Neuronal stem cell (in vitro differentiated cells): ENCODE measurements around the gene HOXA10.

Experiments
- DNase-seq: peaks from one replicate; pipeline ENCODE4 v3.0.0-alpha.2; 2013; ENCODE audit warnings: low spot score
- H2AFZ ChIP-seq: one replicate; pipeline ENCODE4 v1.6.1; 2013; ENCODE audit warnings: mild to moderate bottlenecking, low read length, inconsistent platforms
- H2AK5ac ChIP-seq: 2 replicates; pipeline ENCODE4 v1.6.1; 2013; ENCODE audit warnings: low read depth, mild to moderate bottlenecking, inconsistent platforms, low read length, moderate library complexity, mixed read lengths
- H2BK120ac ChIP-seq: 2 replicates; pipeline ENCODE4 v1.6.1; 2013; ENCODE audit warnings: low read depth, mild to moderate bottlenecking, inconsistent platforms, low read length, moderate library complexity, mixed read lengths
- H2BK12ac ChIP-seq: one replicate; pipeline ENCODE4 v1.6.1; 2013; ENCODE audit warnings: low read length, inconsistent platforms
- H2BK15ac ChIP-seq: 2 replicates; pipeline ENCODE4 v1.6.1; 2013; ENCODE audit warnings: mild to moderate bottlenecking, low read length, inconsistent platforms, mixed read lengths
- H2BK5ac ChIP-seq: one replicate; pipeline ENCODE4 v1.6.1; 2013; ENCODE audit warnings: inconsistent platforms, mild to moderate bottlenecking, low read length, moderate library complexity
- H3K14ac ChIP-seq: one replicate; pipeline ENCODE4 v1.6.1; 2013; ENCODE audit warnings: low read length, inconsistent platforms
- H3K18ac ChIP-seq: 2 replicates; pipeline ENCODE4 v1.6.1; 2013; ENCODE audit warnings: low read length, inconsistent platforms
- H3K23ac ChIP-seq: 2 replicates; pipeline ENCODE4 v1.6.1; 2013; ENCODE audit warnings: low read depth, mild to moderate bottlenecking, mixed read lengths, low read length, inconsistent platforms; ENCODE audit not compliant: poor library complexity
- H3K27ac ChIP-seq: replicated peaks from 3 replicates; pipeline ENCODE4 v1.5.1; 2013; ENCODE audit warnings: low read length, inconsistent platforms
- H3K27me3 ChIP-seq, 3 experiments: 2 replicates each; pipeline ENCODE4 v1.6.1; 2013; ENCODE audit warnings: low read length in 3 of 3, mild to moderate bottlenecking in 2 of 3, inconsistent platforms in 1 of 3, low read depth in 1 of 3, mixed read lengths in 1 of 3, moderate library complexity in 1 of 3; ENCODE audit not compliant: control insufficient read depth in 3 of 3, insufficient read depth in 3 of 3
- H3K36me3 ChIP-seq, 2 donors: replicated peaks in 1 of 2; 2 replicates each; pipeline ENCODE4 v1.6.1; 2013; ENCODE audit warnings: low read length in 2 of 2; ENCODE audit not compliant: control insufficient read depth in 2 of 2, insufficient read depth in 2 of 2
- H3K4ac ChIP-seq: 2 replicates; pipeline ENCODE4 v1.6.1; 2013; ENCODE audit warnings: inconsistent platforms, mild to moderate bottlenecking, low read length, moderate library complexity
- H3K4me1 ChIP-seq, 2 donors: 1 replicate in 1 of 2; 2 replicates in 1 of 2; pipeline ENCODE4 v1.6.1; 2013; ENCODE audit warnings: low read length in 2 of 2, low read depth in 1 of 2; ENCODE audit not compliant: control insufficient read depth in 2 of 2, insufficient read depth in 1 of 2
- H3K4me2 ChIP-seq: one replicate; pipeline ENCODE4 v1.6.1; 2013; ENCODE audit warnings: mild to moderate bottlenecking, low read length, inconsistent platforms; ENCODE audit not compliant: insufficient read depth, poor library complexity, severe bottlenecking
- H3K4me3 ChIP-seq, 2 donors: 2 replicates each; pipeline ENCODE4 v1.5.1; 2013; ENCODE audit warnings: low read length in 2 of 2, mild to moderate bottlenecking in 2 of 2, inconsistent platforms in 1 of 2, moderate library complexity in 1 of 2
- H3K79me1 ChIP-seq: one replicate; pipeline ENCODE4 v1.6.1; 2013; ENCODE audit warnings: low read depth, mild to moderate bottlenecking, inconsistent platforms, low read length, moderate library complexity
- H3K9ac ChIP-seq: one replicate; pipeline ENCODE4 v1.6.1; 2013; ENCODE audit warnings: mild to moderate bottlenecking, low read depth, low read length, inconsistent platforms; ENCODE audit not compliant: poor library complexity
- H3K9me3 ChIP-seq, 2 donors: replicated peaks in 1 of 2; 2 replicates each; pipeline versions ENCODE3 to v1.6.1; 2013; ENCODE audit warnings: low read length in 2 of 2, mild to moderate bottlenecking in 2 of 2, inconsistent platforms in 1 of 2, low read depth in 1 of 2, mixed read lengths in 1 of 2, moderate library complexity in 1 of 2; ENCODE audit not compliant: control insufficient read depth in 2 of 2, insufficient read depth in 1 of 2
- H4K8ac ChIP-seq: one replicate; pipeline ENCODE4 v1.6.1; 2013; ENCODE audit warnings: low read depth, mild to moderate bottlenecking, inconsistent platforms, low read length, moderate library complexity
- H4K91ac ChIP-seq: one replicate; pipeline ENCODE4 v1.6.1; 2013; ENCODE audit warnings: low read length, low read depth, mild to moderate bottlenecking, inconsistent platforms; ENCODE audit not compliant: poor library complexity
- WGBS, 2 donors: extraction: QIAGEN DNeasy Blood & Tissue Kit; methylation state at CpG; one replicate each; pipeline ENCODE4 v1.1.7; 2013; ENCODE audit warnings: missing lambda C conversion rate in 2 of 2, mixed read lengths in 1 of 2; ENCODE audit not compliant: insufficient read length in 2 of 2, insufficient replicate concordance in 1 of 2; ENCODE audit errors: extremely low coverage in 2 of 2; 5-methylcytosine and 5-hydroxymethylcytosine counted together

HOXA10 gene

DNA sequence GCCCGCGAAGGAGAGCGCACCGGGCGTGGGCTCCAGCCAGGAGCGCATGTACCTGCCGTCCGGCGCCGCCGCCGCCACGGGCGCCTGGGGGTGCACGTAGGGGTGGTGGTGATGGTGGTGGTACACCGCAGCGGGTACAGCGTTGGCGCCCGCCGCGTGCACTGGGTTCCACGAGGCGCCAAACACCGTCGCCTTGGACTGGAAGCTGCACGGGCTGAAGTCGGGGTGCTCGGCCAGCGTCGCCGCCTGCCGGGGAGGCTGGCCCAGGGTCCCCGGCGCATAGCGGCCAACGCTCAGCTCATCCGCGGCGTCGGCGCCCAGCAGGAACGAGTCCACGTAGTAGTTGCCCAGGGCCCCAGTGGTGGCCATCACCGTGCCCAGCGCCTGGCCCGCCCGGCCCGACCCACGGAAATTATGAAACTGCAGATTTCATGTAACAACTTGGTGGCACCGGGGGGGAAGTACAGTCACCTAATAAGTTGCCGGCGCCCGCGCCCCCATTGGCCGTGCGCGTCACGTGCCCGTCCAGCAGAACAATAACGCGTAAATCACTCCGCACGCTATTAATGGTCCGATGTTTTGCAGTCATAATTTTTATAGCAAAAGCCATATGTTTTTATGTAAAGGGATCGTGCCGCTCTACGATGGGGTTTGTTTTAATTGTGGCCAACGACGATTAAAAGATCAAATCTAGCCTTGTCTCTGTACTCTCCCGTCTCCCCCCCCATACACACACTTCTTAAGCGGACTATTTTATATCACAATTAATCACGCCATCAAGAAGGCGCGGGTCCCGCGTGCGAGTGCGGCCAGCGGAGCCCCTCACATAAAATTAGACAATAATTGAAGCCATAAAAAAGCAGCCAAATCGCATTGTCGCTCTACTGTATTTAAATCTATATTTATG, 8.8 kb downstream of the HOXA10 start, which contains the start of gene HOXA9:
TSS of gene HOXA9 (minus strand) at position 449 of the 907 bp plus-strand sequence. CDS start at position 369, 80 bp downstream.
- no CpG with 5 or more reads among the region's 82 CpGs for WGBS, 2 donors
- Histone ChIP-seq H2BK5ac (no peak within 1 kb of the TSS), H2AFZ (peak within 1 kb of the TSS; percentile 73), H3K79me1 (peaks cover 2% of the 10 kb centered on the region), H3K23ac (peak within 1 kb of the TSS; percentile 89), H3K4me3 (peak within 1 kb of the TSS in 1 of 2 donors; percentile 33), H3K4ac (no peak within 1 kb of the TSS), H4K91ac (no peak within 1 kb of the TSS), H3K36me3 (no peaks in the 10 kb centered on the region), H3K27me3 (peaks cover 76 to 97% (median 94%) of the 10 kb centered on the region in 3 experiments), H3K9ac (no peak within 1 kb of the TSS), H4K8ac (no peak within 1 kb of the TSS), H2BK15ac (no peak within 1 kb of the TSS), H2AK5ac (no peak within 1 kb of the TSS), H2BK12ac (no peak within 1 kb of the TSS), H3K27ac (no peak within 1 kb of the TSS), H2BK120ac (peak within 1 kb of the TSS; percentile 61), H3K4me1 (no peaks in the 10 kb centered on the region), H3K14ac (no peak within 1 kb of the TSS), H3K9me3 (peaks cover 0 to 27% of the 10 kb centered on the region in 2 donors), H3K4me2 (peak within 1 kb of the TSS; percentile 32), H3K18ac (no peak within 1 kb of the TSS)
- DNase-seq, result no peak

- H3K27me3 ChIP-seq, result peaks cover 73 to 97% (median 94%) of the 10 kb centered on the region in 3 experiments
- H2BK15ac ChIP-seq, result no peak overlapping the region
- no peak overlapping the region for H2BK12ac ChIP-seq
- peak overlapping the region; percentile 89 for H3K23ac ChIP-seq
- no peak overlapping the region for H3K18ac ChIP-seq
- no peak overlapping the region for H2BK120ac ChIP-seq
- H2AK5ac ChIP-seq, result no peak overlapping the region
- no peak overlapping the region for H3K4ac ChIP-seq
- peaks cover 2% of the 10 kb centered on the region for H3K79me1 ChIP-seq
- no peak overlapping the region for H4K8ac ChIP-seq
- H3K9ac ChIP-seq, result no peak overlapping the region
- no peak overlapping the region for H2BK5ac ChIP-seq
- no peak overlapping the region for H3K27ac ChIP-seq
- H3K4me1 ChIP-seq, result no peaks in the 10 kb centered on the region
- H4K91ac ChIP-seq, result no peak overlapping the region
- H3K9me3 ChIP-seq, result peaks cover 6 to 30% of the 10 kb centered on the region in 2 donors
- whole genome bisulfite sequencing, 2 donors, result no CpG with 5 or more reads among the region's 47 CpGs
- no peak overlapping the region for H3K14ac ChIP-seq
- no peak for DNase-seq
- no peak overlapping the region for H3K4me3 ChIP-seq
- peak overlapping the region; percentile 32 for H3K4me2 ChIP-seq
- H2AFZ ChIP-seq, result peak overlapping the region; percentile 73
- H3K36me3 ChIP-seq, result no peaks in the 10 kb centered on the region
These were observed 9.6 kb downstream of the HOXA10 start for GRCh38 chr7:27164367-27165088.

DNA sequence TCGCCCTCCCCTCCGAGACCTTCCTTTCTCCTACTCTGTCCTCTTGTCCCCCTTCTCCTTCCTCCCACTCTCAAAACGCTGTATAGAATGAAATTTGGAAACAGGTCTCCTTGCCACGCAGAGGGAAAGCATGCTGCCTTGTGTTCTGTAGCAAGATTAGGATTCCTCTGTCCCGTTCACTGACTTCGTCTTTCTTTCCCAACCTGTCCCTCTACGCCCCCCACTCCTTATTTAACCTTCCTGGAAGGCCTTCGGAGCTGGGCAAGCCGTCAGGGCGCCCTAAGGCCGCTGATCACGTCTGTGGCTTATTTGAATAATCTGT, 10.1 kb downstream of the HOXA10 start:
- Histone ChIP-seq H3K36me3 (no peaks in the 10 kb centered on the region), H3K4me3 (no peak overlapping the region), H3K23ac (no peak overlapping the region), H4K8ac (no peak overlapping the region), H3K27me3 (peaks cover 73 to 97% (median 95%) of the 10 kb centered on the region in 3 experiments), H3K9me3 (peaks cover 12 to 30% of the 10 kb centered on the region in 2 donors), H3K4me1 (no peaks in the 10 kb centered on the region), H2AK5ac (no peak overlapping the region), H3K9ac (no peak overlapping the region), H2BK12ac (no peak overlapping the region), H3K4me2 (no peak overlapping the region), H3K79me1 (peaks cover 2% of the 10 kb centered on the region), H3K4ac (no peak overlapping the region), H3K14ac (no peak overlapping the region), H2BK120ac (no peak overlapping the region), H3K27ac (no peak overlapping the region), H4K91ac (no peak overlapping the region), H2BK15ac (no peak overlapping the region), H2BK5ac (no peak overlapping the region), H2AFZ (peak overlapping the region; percentile 73), H3K18ac (no peak overlapping the region)
- DNase-seq, result no peak
- no CpG with 5 or more reads among the region's 12 CpGs for WGBS, 2 donors
